Lower leg skin (tissue), 3 donors: Measurements from ENCODE around the gene CLSTN2.

ENCODE experiments used
- POLR2A ChIP-seq, 2 donors: fragments of 450-650 bp; IDR thresholded peaks; one replicate each; pipeline ENCODE4 v1.6.1; 2016 to 2017; ENCODE audit warnings: antibody characterized with exemption in 2 of 2, mild to moderate bottlenecking in 1 of 2, moderate library complexity in 1 of 2
- TF ChIP-seq, protein P1 (sequence below), 3 donors: fragments of 450-650 bp; IDR thresholded peaks; one replicate each; pipeline ENCODE4 v1.5.1; 2016; ENCODE audit warnings: antibody characterized with exemption in 3 of 3, mild to moderate bottlenecking in 3 of 3, moderate library complexity in 2 of 3

DNA sequence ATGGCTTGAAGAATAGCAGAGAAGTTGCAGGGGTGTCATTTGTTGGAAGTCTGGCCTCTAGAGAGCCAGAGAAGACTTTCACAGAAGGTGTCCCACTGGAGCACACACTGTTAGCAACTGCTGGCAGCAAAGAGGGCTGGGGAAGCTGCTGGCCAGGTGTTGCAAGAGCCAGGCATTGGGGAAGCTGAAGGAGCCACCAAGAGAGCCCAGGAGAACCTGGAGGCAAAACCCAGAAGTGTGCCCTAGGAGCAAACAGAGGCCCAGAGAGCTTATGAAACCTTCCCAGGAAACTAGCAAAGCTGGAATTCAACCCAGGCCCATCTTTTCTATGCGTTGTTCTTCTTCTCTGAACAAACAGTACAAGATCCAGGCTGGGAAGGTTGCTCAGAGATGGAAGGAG is 610.2 kb downstream of the CLSTN2 start:
- TF ChIP-seq, protein P1, sequence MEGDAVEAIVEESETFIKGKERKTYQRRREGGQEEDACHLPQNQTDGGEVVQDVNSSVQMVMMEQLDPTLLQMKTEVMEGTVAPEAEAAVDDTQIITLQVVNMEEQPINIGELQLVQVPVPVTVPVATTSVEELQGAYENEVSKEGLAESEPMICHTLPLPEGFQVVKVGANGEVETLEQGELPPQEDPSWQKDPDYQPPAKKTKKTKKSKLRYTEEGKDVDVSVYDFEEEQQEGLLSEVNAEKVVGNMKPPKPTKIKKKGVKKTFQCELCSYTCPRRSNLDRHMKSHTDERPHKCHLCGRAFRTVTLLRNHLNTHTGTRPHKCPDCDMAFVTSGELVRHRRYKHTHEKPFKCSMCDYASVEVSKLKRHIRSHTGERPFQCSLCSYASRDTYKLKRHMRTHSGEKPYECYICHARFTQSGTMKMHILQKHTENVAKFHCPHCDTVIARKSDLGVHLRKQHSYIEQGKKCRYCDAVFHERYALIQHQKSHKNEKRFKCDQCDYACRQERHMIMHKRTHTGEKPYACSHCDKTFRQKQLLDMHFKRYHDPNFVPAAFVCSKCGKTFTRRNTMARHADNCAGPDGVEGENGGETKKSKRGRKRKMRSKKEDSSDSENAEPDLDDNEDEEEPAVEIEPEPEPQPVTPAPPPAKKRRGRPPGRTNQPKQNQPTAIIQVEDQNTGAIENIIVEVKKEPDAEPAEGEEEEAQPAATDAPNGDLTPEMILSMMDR (IDR thresholded peaks at IDR 0.05) = no peak
- TF ChIP-seq POLR2A (IDR thresholded peaks at IDR 0.05) = no peak
